Right ventricle myocardium superior (tissue), 1 donor: ENCODE measurements around the gene BIN2. TPM values are rescaled to one million over a fixed set of nuclear protein-coding genes. Genes with fewer than 3 reads are reported as not detected.
"Not testable (repeated sequence)": the region's sequence is repeated elsewhere in the genome, so short reads cannot be mapped to it uniquely, and the experiment has no call there.

Source experiments
- ATAC-seq: fragments of 200-7000 bp; cut with Tn5 transposase; one replicate; pipeline ENCODE4 v1.9.1; 2020; ENCODE audit warnings: mild to moderate bottlenecking; ENCODE audit not compliant: poor library complexity
- DNase-seq: peaks from one replicate; pipeline ENCODE4 v3.0.0-alpha.2; 2020
- intact Hi-C: fragments of 100-400 bp; cut with DNase I; formaldehyde crosslinking; loops from one replicate; pipeline ENCODE4 v1.11.2; 2022
- total RNA-seq: library from RNA; stranded (reverse); fragmentation: NEBNext Ultra II Directional; extraction: Animal tissue kit (Norgen Biotek cat#: 25700); gene quantifications from one replicate; pipeline ENCODE4 v1.2.1, GENCODE V29; 2021
- donor health status: DM: no; HTN: yes; CAD: no; lungs with severe emphysema.

Gene BIN2
- total RNA-seq, 1 donor from 2014 or later: 1.5 TPM

DNA sequence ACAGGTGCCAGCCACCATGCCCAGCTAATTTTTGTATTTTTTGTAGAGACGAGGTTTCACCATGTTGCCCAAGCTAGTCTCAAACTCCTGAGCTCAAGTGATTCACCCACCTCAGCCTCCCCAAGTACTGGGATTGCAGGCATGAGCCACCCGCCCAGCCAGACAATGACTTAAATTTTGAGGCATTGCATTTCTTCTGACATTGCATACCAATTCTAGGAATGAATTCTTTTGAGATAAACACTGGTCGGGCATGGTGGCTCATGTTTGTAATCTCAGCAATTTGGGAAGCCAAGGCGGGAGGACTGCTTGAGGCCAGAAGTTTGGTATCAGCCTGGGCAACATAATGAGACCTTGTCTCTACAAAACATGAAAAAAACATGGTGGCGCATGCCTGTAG, 25.1 kb upstream of the BIN2 start:
- DNase-seq (no peak), ATAC-seq (no peak)
- intact Hi-C loops: loop anchor here (10.0 kb wide), 2 partner anchors 84 to 524 kb away; no protein-coding TSS in a partner anchor

DNA sequence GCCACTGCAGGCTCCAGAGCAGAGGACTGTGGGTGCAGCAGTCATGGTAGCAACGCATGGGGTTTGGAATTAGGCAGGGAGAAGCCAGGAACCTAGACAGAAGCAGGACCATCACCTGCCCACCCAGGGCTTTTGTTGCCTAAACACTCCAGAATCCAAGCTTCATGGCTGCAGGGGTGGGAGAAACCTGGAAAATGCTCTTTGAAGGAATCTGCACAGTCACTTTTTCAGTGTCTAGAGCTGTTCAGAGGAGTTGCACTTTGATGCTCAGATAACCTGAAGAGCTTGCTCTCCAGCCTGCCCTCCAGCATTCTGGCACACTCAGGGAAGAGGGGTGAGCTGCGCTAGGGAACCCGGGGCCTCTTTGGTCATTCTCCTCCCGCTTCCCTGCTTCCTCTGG, 24.1 kb upstream of the BIN2 start:
- no peak for DNase-seq
- ATAC-seq: no peak
- intact Hi-C loops: loop anchor here (10.0 kb wide), 2 partner anchors 83 to 523 kb away; no protein-coding TSS in a partner anchor

DNA sequence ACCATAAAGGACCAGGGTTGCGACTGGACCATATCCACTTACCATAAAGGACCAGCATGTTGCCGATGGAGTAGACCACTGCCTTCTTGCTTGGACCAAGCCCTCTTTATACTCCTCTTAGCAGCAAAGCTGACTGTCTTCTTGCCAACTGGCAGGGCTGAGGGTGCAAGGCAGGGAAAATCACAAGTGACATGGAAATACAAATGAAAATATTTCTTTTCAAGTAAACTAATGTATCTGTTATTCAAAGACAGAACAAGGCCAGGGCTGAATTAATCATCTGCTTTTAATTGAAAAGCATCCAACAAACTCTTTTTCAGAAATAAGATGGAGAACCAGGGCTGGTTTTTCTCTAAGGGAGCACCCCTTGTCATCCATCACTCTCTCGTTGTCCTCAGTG, 22.6 kb upstream of the BIN2 start, which contains the start of gene CELA1:
CELA1 (minus strand) TSS at position 99 of the 400 bp plus-strand sequence; CDS start at position 58, 41 bp downstream.
- DNase-seq: no peak
- intact Hi-C loops: loop anchor here (10.0 kb wide), 2 partner anchors 82 to 522 kb away; no protein-coding TSS in a partner anchor
- no peak for ATAC-seq

DNA sequence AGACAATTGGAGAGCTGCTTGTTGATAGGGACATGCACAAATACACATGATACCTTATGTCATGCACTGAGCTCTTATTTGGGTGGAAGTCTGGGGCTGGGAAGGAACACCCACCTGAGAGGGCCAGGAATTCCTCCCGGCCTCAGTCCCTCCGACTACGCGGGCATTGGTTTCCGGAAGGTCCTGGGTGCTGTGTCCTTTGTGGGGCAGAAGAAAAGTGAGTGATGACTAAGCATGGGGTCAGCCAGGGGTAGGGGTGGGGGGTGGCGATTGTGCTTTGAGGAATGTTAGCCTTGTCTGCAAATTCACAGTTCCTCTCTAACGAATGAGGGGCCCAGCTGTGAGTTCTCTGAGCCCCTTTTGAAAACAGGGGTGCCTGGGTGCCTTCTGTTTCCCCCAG, 21.7 kb upstream of the BIN2 start:
- intact Hi-C loops: loop anchor here (10.0 kb wide), 2 partner anchors 81 to 521 kb away; no protein-coding TSS in a partner anchor
- ATAC-seq (no peak), DNase-seq (no peak)

DNA sequence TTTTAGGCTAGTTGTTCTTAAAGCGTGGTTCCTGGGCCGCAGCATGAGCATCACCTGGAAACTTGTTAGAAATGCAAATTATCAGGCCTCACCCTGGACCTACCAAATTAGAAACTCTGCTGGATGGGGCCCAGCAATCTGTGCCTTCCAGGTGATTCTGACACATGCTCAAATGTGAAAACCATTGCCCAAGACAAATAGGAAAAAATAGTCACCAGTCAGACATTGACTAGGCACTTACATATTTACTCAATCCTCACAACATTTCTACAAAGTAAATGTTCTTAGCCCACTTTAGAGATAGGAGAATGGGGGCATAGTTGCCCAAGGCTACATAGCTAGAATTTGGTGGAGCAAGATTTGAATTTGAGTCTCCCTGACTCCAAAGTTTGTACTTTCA, 19.2 kb upstream of the BIN2 start:
- intact Hi-C loops: loop anchor here (10.0 kb wide), 2 partner anchors 78 to 518 kb away; no protein-coding TSS in a partner anchor
- no peak for ATAC-seq

DNA sequence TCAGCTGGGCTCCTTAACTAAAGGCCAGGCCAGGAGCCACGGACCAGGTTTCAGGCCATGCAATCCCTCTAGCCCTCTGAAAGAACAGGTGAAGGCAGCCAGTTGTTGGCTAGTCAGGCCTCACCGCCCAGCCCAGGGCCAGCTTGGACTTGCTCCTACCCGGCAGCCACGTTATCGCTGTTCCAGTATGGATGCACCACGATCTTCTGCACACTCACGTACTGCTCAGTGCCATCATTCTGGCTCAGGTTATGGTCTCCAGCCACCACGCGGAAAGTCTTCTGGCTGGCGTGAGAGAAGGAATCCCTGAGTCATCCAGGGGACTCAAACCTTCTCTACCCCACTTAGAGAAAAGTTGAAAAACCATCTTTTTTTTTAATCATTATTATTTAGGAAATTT, 18.4 kb upstream of the BIN2 start:
- intact Hi-C loops: loop anchor here (10.0 kb wide), 2 partner anchors 78 to 518 kb away; no protein-coding TSS in a partner anchor
- no peak for ATAC-seq
- DNase-seq: no peak

More for the DNA sequence above, 19.2 kb upstream of the BIN2 start:
- no peak for DNase-seq

DNA sequence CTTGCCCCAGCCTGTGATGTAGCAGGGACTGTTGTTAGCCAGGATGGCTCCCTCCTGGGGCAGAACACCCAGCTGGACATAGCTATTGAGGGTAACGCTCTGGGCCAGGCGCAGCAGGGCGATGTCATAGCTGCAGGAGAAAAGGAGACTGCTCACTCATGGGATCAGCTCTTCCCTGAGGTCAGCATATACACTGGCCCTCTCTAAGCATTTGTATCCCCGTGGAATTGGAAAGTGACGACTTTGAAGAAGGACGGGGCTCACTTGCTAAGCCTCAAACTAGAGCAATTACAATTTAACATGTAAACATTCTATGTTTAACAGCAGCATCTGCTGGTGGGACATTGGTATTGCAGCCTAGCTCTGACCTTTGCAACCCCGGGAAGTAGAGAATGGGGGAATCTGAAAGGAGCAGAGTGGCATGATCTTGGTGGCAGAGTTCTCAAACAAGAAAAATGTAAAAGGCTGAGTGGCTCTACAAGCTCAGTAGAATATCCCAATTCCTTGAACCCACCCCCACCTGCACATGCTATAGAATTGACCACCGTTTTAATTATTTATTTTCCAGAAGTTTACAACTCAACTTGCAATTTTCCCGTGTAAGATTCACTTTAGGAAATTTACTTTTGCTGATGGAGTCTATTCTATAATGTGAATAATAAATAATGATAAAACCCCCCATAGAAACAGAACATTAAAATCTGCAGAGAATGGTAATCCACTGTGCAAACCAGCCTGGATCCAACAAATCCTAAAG, 17.5 kb upstream of the BIN2 start:
- intact Hi-C loops: loop anchor here (2.0 to 10.0 kb wide), 3 partner anchors 77 to 517 kb away; partner anchors contain the start of gene LETMD1
- ATAC-seq (peak; percentile 95), DNase-seq (peak; percentile 56)

DNA sequence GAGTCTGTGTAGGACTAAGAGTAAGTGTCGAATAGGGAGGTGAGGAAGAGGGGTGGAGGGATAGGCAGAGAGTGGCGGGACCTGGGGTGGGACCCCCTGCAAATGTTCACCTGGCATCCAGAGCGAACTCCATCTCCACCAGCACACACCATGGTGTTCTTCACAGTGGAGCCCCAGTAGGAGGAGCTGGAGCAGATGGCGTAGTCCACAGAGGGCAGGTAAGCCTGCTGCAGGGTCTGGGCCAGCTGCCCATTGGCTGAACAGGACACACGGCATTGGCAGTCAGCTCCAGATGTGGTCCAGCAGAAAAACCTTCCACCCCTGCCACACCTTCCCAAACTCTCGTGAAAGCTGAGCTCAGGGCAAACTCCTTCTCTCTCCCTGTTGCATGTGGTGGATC, 15.8 kb upstream of the BIN2 start:
- ATAC-seq (no peak), DNase-seq (no peak)
- intact Hi-C loops: loop anchor here (2.0 to 10.0 kb wide), 3 partner anchors 75 to 515 kb away; partner anchors contain the start of gene LETMD1

DNA sequence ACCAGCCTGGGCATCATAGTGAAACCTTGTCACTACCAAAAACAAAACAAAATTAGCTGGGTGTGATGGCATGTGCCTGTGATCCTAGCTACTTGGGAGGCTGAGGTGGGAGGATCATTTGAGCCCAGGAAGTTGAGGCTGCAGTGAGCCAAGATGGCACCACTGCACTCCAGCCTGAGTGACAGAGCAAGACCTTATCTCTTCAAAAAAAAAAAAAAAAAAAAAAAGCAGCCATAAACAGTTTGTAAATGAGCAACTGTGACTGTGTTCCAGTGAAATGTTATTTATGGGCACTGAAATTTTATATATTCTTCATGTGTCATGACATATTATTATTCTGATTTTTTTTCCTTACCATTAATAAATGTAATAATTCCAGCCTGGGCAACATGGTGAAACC, 13.4 kb upstream of the BIN2 start:
- ATAC-seq, intact Hi-C loops, DNase-seq: not testable (repeated sequence)

DNA sequence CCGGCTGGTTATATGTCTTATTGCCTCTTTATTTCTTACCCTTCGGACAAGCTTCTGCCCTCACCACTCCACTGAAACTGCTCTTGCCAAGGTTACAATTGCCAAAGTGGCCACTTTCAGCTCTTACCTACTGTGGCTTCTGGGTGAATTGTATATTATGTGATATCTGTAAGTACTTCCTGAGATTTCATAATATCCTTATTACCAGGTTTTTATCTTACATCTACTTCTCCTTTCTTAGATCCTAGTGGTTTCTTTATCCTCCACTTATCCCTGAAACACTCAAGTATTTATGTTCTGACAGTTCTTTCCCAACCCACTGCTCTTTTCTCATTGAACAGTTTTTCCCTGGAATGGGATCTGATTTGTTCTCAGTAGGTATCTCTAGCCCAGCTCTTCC, 12.0 kb upstream of the BIN2 start:
- intact Hi-C loops: no loop called here
- DNase-seq: no peak
- no peak for ATAC-seq

DNA sequence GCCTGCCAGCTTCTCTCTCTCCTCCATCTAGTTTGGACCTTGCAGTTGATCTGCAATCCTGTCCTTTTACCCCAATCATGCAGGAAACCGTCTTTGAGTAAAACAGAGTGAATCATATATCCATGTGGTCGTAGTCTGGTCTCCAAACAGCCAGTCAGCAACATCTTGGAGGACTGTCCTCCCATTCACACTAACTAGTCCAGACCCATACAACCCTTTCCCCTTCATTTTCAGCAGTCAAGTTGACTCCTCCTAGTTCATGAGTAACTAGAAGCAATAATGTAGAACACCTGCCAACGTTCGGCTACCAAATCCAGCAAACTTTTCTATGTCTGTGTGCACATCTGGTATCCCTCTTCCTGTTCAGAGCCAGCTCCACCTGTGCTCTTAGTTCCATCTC, 10.8 kb upstream of the BIN2 start:
- DNase-seq (no peak), ATAC-seq (no peak)
- intact Hi-C loops: no loop called here

DNA sequence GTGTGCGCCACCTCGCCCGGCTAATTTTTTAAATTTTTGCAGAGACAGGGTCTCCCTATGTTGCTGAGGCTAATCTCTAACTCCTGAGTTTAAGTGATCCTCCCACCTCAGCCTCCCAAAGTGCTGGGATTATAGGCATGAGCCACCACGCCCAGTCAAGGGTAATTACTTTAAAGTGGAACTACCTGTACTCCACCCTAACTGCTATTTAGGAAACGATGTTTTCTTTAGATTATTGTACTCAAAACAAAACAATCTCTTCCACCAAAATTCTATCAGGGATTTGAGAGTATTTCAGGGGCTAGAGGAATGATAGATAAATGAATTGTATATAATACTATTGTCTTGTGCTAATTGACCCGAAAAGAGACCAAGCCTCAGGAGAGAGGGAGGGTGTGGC, 9.6 kb upstream of the BIN2 start:
- ATAC-seq (no peak), DNase-seq (no peak)
- intact Hi-C loops: no loop called here

DNA sequence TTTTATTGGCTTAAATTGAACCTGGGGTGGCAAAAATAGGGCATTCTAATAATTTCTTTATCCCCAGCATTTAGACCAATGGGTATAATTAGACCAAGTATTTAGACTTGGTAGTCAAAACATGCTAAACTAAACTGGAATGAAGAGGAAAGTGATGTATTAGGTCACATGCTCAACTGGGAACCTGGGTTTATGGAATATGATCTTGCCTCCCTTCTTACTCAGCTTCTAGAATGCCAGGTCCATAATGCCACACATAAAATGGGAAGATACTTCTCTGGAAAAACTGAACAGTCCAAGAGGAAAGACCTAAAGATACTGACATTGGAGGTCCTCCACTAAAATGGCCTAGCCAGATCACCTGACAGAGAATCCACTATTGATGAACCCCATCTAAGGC, 6.2 kb upstream of the BIN2 start:
- DNase-seq (no peak), ATAC-seq (no peak)
- intact Hi-C loops: no loop called here

DNA sequence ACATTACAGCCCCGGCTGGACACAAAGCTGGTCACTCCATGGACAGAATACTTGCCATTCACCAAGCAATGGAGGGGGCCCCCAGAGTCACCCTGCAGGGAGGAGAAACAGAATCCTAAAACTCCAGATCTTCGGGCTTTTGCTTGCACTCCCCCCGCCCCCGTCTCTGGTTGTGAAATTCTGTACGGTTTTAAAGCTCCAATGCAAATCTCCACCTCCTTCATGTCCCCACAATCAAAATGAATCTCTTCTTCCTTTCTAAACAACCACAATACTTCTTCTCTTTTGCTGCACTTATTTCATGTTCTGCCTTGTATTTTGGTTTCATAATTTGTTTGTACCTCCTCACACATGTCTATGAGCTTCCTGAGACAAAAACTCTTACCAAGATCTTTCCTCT, 5.8 kb upstream of the BIN2 start:
- no peak for DNase-seq
- ATAC-seq: no peak
- intact Hi-C loops: no loop called here

DNA sequence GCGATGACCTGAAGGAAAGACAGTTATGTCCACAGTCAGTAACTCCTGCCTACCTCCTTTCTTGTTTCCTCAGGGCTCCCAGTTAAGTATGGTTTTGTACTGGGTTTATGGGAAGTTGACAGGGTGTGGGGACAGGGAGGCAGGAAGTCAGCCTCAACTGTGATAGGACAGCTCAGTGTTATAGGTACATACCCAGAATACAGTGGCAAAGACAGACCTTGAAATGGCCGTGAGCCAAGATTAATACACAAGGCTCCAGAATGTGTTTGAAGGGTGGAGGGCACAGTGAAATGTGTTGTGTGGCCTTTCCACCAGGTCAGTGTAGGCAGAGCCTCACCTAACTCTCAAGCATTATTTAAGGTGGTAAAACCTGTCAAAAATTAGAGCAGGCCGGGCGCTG, 4.6 kb upstream of the BIN2 start:
- intact Hi-C loops: no loop called here
- DNase-seq: no peak
- no peak for ATAC-seq

DNA sequence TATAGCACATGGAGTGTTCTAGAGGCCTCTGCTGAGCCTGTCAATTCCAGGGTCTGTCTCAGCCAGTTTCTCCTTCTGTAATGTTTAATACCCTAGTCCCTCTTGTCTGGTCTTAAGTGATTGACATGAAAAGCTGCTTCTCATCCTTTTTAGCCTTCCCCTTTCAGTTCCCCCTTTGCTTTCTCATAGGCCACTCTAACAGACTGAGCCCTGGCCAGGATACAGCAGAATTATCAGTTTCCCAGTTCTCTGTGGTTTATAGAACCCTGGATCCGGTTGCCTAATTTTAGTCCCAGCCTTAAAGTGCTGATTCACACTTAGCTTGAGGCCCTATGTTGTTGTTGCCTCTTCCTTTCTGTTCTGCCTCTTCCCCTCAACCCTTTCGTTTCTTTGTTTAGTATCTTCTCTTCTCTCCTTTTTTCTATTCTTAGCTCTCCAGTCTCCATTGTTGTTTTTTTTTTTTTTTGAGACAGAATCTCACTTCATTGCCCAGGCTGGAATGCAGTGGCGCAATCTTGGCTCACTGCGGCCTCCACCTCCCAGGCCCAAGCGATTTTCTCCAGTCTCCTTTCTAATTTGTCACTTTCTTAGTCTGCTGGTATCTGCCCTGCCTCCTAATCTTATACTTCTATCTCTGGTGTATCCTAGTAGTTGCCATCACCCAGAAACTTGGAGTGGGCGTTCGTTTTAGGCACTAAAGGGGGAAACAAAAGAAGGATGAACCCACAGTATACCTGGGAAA, 2.9 kb upstream of the BIN2 start:
- DNase-seq (no peak), ATAC-seq (peak; percentile 77)
- intact Hi-C loops: no loop called here

DNA sequence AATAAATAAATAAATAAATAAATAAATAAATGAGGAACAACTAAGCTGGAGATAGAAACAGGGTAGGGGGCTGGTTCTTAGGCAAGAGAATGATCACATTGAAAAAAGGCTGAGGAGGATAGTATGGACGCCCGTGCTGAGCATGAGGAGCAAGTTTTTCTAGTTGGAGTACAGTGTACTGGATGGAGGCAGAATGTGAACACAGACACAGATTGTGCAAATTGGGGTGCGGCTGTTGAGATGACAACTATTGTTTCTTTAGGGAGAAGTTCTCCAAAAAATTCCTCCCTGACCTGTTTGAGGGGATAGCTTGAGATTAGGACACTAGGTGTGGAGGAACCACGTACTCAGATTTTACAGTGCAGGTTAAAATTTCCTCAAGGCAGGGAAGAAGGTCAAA, 979 bp upstream of the BIN2 start:
- intact Hi-C loops: no loop called here
- ATAC-seq: no peak
- no peak for DNase-seq

DNA sequence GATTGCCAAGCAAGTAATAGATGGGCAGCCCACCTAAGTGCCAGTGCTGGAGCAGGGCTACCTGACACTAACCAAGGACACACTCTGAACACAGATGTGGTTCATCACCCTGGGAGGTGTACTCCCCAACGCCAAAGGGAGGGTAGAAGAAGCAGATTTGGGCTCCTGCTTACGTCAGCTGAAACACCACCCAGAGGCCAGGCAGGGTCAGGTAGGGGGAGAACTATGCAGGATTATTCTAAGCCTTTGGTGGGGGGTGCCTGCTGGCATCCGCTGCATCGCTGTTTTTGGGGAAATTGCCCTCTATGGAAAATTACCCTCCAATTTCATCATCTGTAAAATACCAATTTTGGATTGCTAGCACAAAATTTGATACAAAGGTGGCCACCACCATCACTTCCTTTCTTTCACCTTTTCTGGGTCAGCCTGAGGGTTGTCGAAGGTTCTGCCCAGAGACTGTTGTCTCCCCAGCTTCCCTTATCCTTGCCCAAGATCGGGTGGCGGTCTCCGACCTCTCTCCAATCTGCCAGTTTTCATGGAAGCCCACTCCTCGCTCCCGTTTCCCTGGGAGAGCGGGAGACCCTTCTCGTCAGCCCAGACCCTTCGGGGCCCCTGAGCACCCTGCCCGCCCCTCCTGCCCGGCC, 535 bp downstream of the BIN2 start:
- intact Hi-C loops: no loop called here
- ATAC-seq (no peak), DNase-seq (no peak)

DNA sequence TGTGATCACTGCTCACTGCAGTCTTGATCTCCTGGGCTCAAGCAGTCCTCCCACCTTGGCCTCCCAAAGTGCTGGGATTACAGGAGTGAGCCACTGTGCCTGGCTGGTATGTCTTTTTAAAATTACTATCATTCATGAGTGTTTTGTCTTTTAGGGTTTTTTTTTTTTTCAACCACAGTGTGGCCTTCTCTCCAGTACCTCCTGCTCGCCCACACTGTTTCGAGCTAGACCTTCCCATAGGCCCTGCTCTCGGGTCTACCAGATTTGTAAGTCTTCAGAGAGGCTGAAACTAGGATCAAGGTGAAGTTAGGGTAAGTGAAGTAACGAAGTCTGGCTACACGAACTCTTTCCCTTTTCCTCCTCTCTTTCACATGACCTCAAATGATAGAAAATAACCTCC, 1.5 kb downstream of the BIN2 start:
- intact Hi-C loops: no loop called here
- ATAC-seq: no peak
- no peak for DNase-seq
